IMR-90 (cell line): Measurements from ENCODE around the gene PTPRU. TPM values are rescaled to one million over a fixed set of nuclear protein-coding genes. Genes with fewer than 3 reads are reported as not detected.

Experiments used
- ATAC-seq: fragments of 200-7000 bp; cut with Tn5 transposase; 2 replicates; pipeline ENCODE4 v1.9.1; 2020; ENCODE audit warnings: low read depth, mild to moderate bottlenecking, moderate library complexity
- BruUV-seq: library from RNA; stranded (reverse); fragments of 400-500 nt; replicated peaks from 2 replicates; lab custom pipeline; 2021; lab: Mats Ljungman, UMichigan
- CTCF ChIA-PET: fragments of 300-600 bp; formaldehyde crosslinking; extraction: SDS; loops from one replicate; lab custom pipeline; 2021; ENCODE audit warnings: antibody characterized with exemption; lab: Yijun Ruan, JAX
- POLR2A ChIA-PET: fragments of 300-600 bp; sonication (Branson Sonifier 250); formaldehyde crosslinking; loops from one replicate; lab custom pipeline; 2022; ENCODE audit warnings: antibody characterized with exemption; ENCODE audit not compliant: unreplicated experiment; lab: Charles Lee
- DNase-seq: peaks from one replicate; pipeline ENCODE4 v3.0.0; 2013
- H2AFZ ChIP-seq: replicated peaks from 2 replicates; pipeline ENCODE3; 2013; ENCODE audit warnings: low read length, mild to moderate bottlenecking; ENCODE audit not compliant: poor library complexity
- H2AK5ac ChIP-seq: 2 replicates; pipeline ENCODE4 v1.6.1; 2013; ENCODE audit warnings: low read depth, low read length, inconsistent platforms
- H2AK9ac ChIP-seq: replicated peaks from 2 replicates; pipeline ENCODE3; 2013; ENCODE audit warnings: mild to moderate bottlenecking, low read depth, low read length, moderate library complexity; ENCODE audit not compliant: poor library complexity
- H2BK120ac ChIP-seq: 2 replicates; pipeline ENCODE4 v1.6.1; 2013; ENCODE audit warnings: low read depth, low read length, inconsistent platforms
- H2BK15ac ChIP-seq: 3 replicates; pipeline ENCODE4 v1.6.1; 2013; ENCODE audit warnings: low read depth, low read length, inconsistent platforms
- H2BK20ac ChIP-seq: 2 replicates; pipeline ENCODE4 v1.6.1; 2013; ENCODE audit warnings: low read depth, mild to moderate bottlenecking, inconsistent platforms, low read length, moderate library complexity
- H2BK5ac ChIP-seq: 2 replicates; pipeline ENCODE4 v1.6.1; 2013; ENCODE audit warnings: mild to moderate bottlenecking, low read depth, low read length, inconsistent platforms; ENCODE audit not compliant: poor library complexity, severe bottlenecking
- H3K14ac ChIP-seq: replicated peaks from 2 replicates; pipeline ENCODE4 v1.6.1; 2013; ENCODE audit warnings: low read depth, low read length, inconsistent platforms
- H3K18ac ChIP-seq: 2 replicates; pipeline ENCODE4 v1.6.1; 2013; ENCODE audit warnings: low read depth, low read length, control low read depth
- H3K23ac ChIP-seq: 2 replicates; pipeline ENCODE4 v1.6.1; 2013; ENCODE audit warnings: low read depth, low read length, inconsistent platforms
- H3K27ac ChIP-seq: 2 replicates; pipeline ENCODE4 v1.5.1; 2013; ENCODE audit warnings: mild to moderate bottlenecking, control low read depth, low read length; ENCODE audit not compliant: insufficient read depth
- H3K27me3 ChIP-seq: 2 replicates; pipeline ENCODE4 v1.6.1; 2013; ENCODE audit warnings: low read length; ENCODE audit not compliant: control insufficient read depth, insufficient read depth
- H3K36me3 ChIP-seq: 2 replicates; pipeline ENCODE4 v1.6.1; 2013; ENCODE audit warnings: low read length, mixed read lengths; ENCODE audit not compliant: control insufficient read depth, insufficient read depth
- H3K4ac ChIP-seq: 2 replicates; pipeline ENCODE4 v1.6.1; 2013; ENCODE audit warnings: low read depth, low read length, inconsistent platforms
- H3K4me1 ChIP-seq: 2 replicates; pipeline ENCODE4 v1.6.1; 2013; ENCODE audit warnings: low read length, mixed read lengths; ENCODE audit not compliant: control insufficient read depth, insufficient read depth
- H3K4me2 ChIP-seq: 2 replicates; pipeline ENCODE4 v1.6.1; 2013; ENCODE audit warnings: low read depth, mild to moderate bottlenecking, control low read depth, low read length, moderate library complexity
- H3K4me3 ChIP-seq: 2 replicates; pipeline ENCODE4 v1.5.1; 2013; ENCODE audit warnings: low read depth, mild to moderate bottlenecking, control low read depth, low read length, moderate library complexity; ENCODE audit not compliant: insufficient read depth
- H3K56ac ChIP-seq: 2 replicates; pipeline ENCODE4 v1.6.1; 2013; ENCODE audit warnings: low read length, inconsistent platforms; ENCODE audit not compliant: insufficient read depth; ENCODE audit errors: extremely low read depth
- H3K79me1 ChIP-seq, 2 experiments: 2 replicates each; pipeline ENCODE4 v1.6.1; 2013; ENCODE audit warnings: low read length in 2 of 2, inconsistent platforms in 1 of 2, low read depth in 1 of 2
- H3K9ac ChIP-seq: 2 replicates; pipeline ENCODE4 v1.6.1; 2013; ENCODE audit warnings: low read depth, low read length, control low read depth
- H3K9me1 ChIP-seq: 2 replicates; pipeline ENCODE4 v1.6.1; 2013; ENCODE audit warnings: low read length, inconsistent platforms; ENCODE audit not compliant: insufficient read depth
- H3K9me3 ChIP-seq: 2 replicates; pipeline ENCODE4 v1.6.1; 2013; ENCODE audit warnings: low read length; ENCODE audit not compliant: control insufficient read depth, insufficient read depth
- H4K20me1 ChIP-seq: 2 replicates; pipeline ENCODE4 v1.6.1; 2013; ENCODE audit warnings: low read length, inconsistent platforms; ENCODE audit not compliant: insufficient read depth
- H4K5ac ChIP-seq: 2 replicates; pipeline ENCODE4 v1.6.1; 2013; ENCODE audit warnings: mild to moderate bottlenecking, low read depth, low read length, control low read depth
- H4K8ac ChIP-seq, 2 experiments: 2 replicates each; pipeline ENCODE4 v1.6.1; 2013; ENCODE audit warnings: low read depth in 2 of 2, low read length in 2 of 2, control low read depth in 1 of 2, inconsistent platforms in 1 of 2
- H4K91ac ChIP-seq: 2 replicates; pipeline ENCODE4 v1.6.1; 2013; ENCODE audit warnings: low read depth, low read length, inconsistent platforms; ENCODE audit not compliant: insufficient read depth
- BHLHE40 ChIP-seq: fragments of 150-350 bp; IDR thresholded peaks from 2 replicates; pipeline ENCODE4 v1.6.1; 2016; ENCODE audit warnings: mild to moderate bottlenecking, low read depth, low read length
- CHD1 ChIP-seq: IDR thresholded peaks from 2 replicates; pipeline ENCODE4 v1.6.1; 2012; ENCODE audit warnings: low read depth, low read length, improper control_type of control experiment
- ELK1 ChIP-seq: fragments of 150-350 bp; IDR thresholded peaks from 2 replicates; pipeline ENCODE4 v1.6.1; 2016; ENCODE audit warnings: low read depth, mild to moderate bottlenecking, low read length, moderate library complexity, borderline replicate concordance
- FOS ChIP-seq: fragments of 150-350 bp; IDR thresholded peaks from 2 replicates; pipeline ENCODE4 v1.6.1; 2016; ENCODE audit warnings: low read depth, low read length
- MAZ ChIP-seq: IDR thresholded peaks from 2 replicates; pipeline ENCODE4 v1.6.1; 2012; ENCODE audit warnings: low read depth, mild to moderate bottlenecking, low read length, improper control_type of control experiment, moderate library complexity, borderline replicate concordance
- MXI1 ChIP-seq: IDR thresholded peaks from 2 replicates; pipeline ENCODE4 v1.6.1; 2012; ENCODE audit warnings: low read depth, mild to moderate bottlenecking, low read length, moderate library complexity, borderline replicate concordance
- POLR2A ChIP-seq: IDR thresholded peaks from 2 replicates; pipeline ENCODE4 v1.6.1; 2012; ENCODE audit warnings: mild to moderate bottlenecking, low read depth, low read length
- RAD21 ChIP-seq: IDR thresholded peaks from 2 replicates; pipeline ENCODE4 v1.6.1; 2012; ENCODE audit warnings: low read length, improper control_type of control experiment
- WGBS, 2 experiments: methylation state at CpG; one replicate each; pipeline versions ENCODE4 v1.1.5 to v1.1.7; 2013; ENCODE audit warnings: missing lambda C conversion rate in 2 of 2; ENCODE audit not compliant: insufficient read length in 1 of 2; ENCODE audit errors: extremely low coverage in 2 of 2; 5-methylcytosine and 5-hydroxymethylcytosine counted together
- dilution Hi-C: fragments of 300-500 bp; cut with HindIII; formaldehyde crosslinking; loops from one replicate; pipeline ENCODE4 v1.14.3; 2018; ENCODE audit warnings: low sequenced_read_pairs; ENCODE audit not compliant: unreplicated experiment
- in situ Hi-C: fragments of 300-500 bp; cut with MboI; formaldehyde crosslinking; loops from 3 replicates; pipeline ENCODE4 v1.14.3; 2019; ENCODE audit warnings: low sequenced_read_pairs, inconsistent platforms, mixed read lengths
- intact Hi-C: fragments of 100-400 bp; cut with micrococcal nuclease; formaldehyde crosslinking; loops from 2 replicates; pipeline ENCODE4 v1.10.0; 2022
- polyA plus RNA-seq, 3 experiments: library from polyadenylated mRNA; depleted of rRNA; stranded (reverse); fragments of >200 nt; gene quantifications; 2 replicates each; pipeline ENCODE4 v1.2.3, GENCODE V29; 2012; ENCODE audit warnings: low replicate concordance in 1 of 3
- total RNA-seq: library from RNA; depleted of rRNA; stranded (reverse); fragments of >200 nt; gene quantifications from 2 replicates; pipeline ENCODE4 v1.2.3, GENCODE V29; 2012

Gene PTPRU
- total and polyA plus RNA-seq, 2 of the 4 experiments (the other 2 are of a cell fraction) = 7.0 to 10.7 TPM

GRCh38 chr1:29298246-29298645 lies 61.9 kb downstream of the PTPRU start:
- Histone ChIP-seq H3K27me3 (no peaks in the 10 kb centered on the region), H3K4me1 (no peaks in the 10 kb centered on the region), H3K9ac (no peak overlapping the region), H3K9me1 (peaks cover 5% of the 10 kb centered on the region; the same call in 1 of the 2 replicates), H3K79me1 (no peaks in the 10 kb centered on the region), H2AK5ac (no peak overlapping the region), H2BK120ac (no peak overlapping the region), H3K23ac (no peak overlapping the region), H3K4ac (no peak overlapping the region), H2BK15ac (no peak overlapping the region), H3K14ac (no peak overlapping the region), H3K56ac (no peak overlapping the region), H3K18ac (no peak overlapping the region), H2BK5ac (no peak overlapping the region), H3K4me3 (no peak overlapping the region), H3K9me3 (no peaks in the 10 kb centered on the region), H4K20me1 (no peaks in the 10 kb centered on the region), H2BK20ac (no peak overlapping the region), H3K4me2 (no peak overlapping the region), H2AFZ (no peak overlapping the region), H3K36me3 (no peaks in the 10 kb centered on the region), H4K91ac (no peak overlapping the region), H4K8ac (no peak overlapping the region), H2AK9ac (no peak overlapping the region), H4K5ac (no peak overlapping the region), H3K27ac (no peak overlapping the region)
- no CpG with 5 or more reads among the region's 4 CpGs for WGBS, 2 experiments
- dilution Hi-C loops (no loop called here), in situ Hi-C loops (no loop called here), intact Hi-C loops (no loop called here)
- DNase-seq (no peak), ATAC-seq (no peak)
- no TSS peak for BruUV-seq
- TF ChIP-seq ELK1 (no peak), MXI1 (no peak), FOS (no peak), MAZ (no peak), POLR2A (no peak), RAD21 (no peak), CHD1 (no peak), BHLHE40 (no peak)
- ChIA-PET POLR2A (no interaction called here), CTCF (no interaction called here)
